Measurements from ENCODE around the gene PARVB.

The PARVB gene

GRCh38 chr22:44204739-44205515, 180.8 kb downstream of the PARVB start:
- no peak for DNase-seq

GRCh38 chr22:44205516-44206329, 181.6 kb downstream of the PARVB start:
- no peak for DNase-seq

- no peak for DNase-seq
These were observed 182.2 kb downstream of the PARVB start for GRCh38 chr22:44206330-44206645.

- DNase-seq, result no peak
These were observed 182.6 kb downstream of the PARVB start for GRCh38 chr22:44206696-44207095.

GRCh38 chr22:44207173-44207980, 183.3 kb downstream of the PARVB start:
- no peak for DNase-seq

GRCh38 chr22:44207981-44208317, 183.8 kb downstream of the PARVB start:
- DNase-seq, result no peak

- no peak for DNase-seq
These were observed 185.2 kb downstream of the PARVB start for GRCh38 chr22:44209343-44209742.

- DNase-seq, result no peak
These were observed 186.6 kb downstream of the PARVB start for GRCh38 chr22:44210722-44211121.

GRCh38 chr22:44211256-44211945, 187.3 kb downstream of the PARVB start:
- DNase-seq, result no peak

- DNase-seq, result no peak
These were observed 188.1 kb downstream of the PARVB start for GRCh38 chr22:44211946-44212930.

GRCh38 chr22:44212936-44213335, 188.8 kb downstream of the PARVB start:
- no peak for DNase-seq

- DNase-seq, result no peak
These were observed 189.5 kb downstream of the PARVB start for GRCh38 chr22:44213489-44214043.

GRCh38 chr22:44214187-44214586, 190.1 kb downstream of the PARVB start:
- DNase-seq, result no peak

GRCh38 chr22:44214764-44215163, 190.7 kb downstream of the PARVB start:
- no peak for DNase-seq

GRCh38 chr22:44215287-44215686, 191.2 kb downstream of the PARVB start:
- DNase-seq, result no peak

- no peak for DNase-seq
These were observed 193.2 kb downstream of the PARVB start for GRCh38 chr22:44217346-44217745.

- no peak for DNase-seq
These were observed 194.0 kb downstream of the PARVB start for GRCh38 chr22:44218071-44218470.

GRCh38 chr22:44219101-44219870, 195.2 kb downstream of the PARVB start:
- DNase-seq, result no peak

- no peak for DNase-seq
These were observed 196.9 kb downstream of the PARVB start for GRCh38 chr22:44220727-44221680.
